ENCODE data around the gene ANKRD65. TPM values are rescaled to one million over a fixed set of nuclear protein-coding genes. Genes with fewer than 3 reads are reported as not detected.

Gene ANKRD65
- total RNA-seq = 1.7 and 2.9 TPM in 2 replicates

DNA sequence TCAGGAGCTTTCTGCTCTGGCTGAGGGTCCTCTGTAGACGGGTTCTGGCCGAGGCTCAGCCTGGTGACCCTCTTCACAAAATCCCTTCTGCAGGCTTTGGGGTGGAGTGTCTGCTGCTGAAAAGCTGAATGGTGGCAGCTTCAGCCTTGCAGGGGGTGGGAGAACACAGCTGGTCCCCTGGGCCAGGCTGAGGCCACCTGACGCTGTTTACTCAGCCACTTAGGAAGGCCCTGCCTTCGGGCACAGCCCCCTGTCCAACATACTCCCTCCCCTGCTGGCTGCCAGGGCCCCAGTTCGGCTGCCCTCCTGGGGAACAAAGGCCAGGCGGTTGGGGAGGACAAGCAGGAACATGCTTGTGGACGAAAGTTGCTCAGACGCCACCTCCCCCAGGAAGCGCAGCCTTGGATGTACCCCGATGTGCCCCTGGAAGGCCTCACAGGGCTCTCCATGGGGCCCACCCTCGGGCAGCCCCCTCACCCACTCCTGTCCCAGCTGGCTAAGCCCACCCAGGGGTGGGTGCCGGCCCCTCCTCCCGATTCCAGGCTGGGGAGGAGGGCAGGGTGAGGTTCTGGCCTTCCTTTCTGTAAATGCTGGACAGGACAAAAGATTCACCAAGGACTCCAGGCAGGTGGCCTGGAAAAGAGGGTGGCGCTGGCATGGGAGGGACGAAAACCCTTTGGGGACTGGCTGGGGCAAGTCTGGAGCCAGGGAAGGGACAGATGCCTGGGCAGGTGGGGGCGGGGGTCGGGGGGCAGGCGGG, at the start of gene ANKRD65:
ANKRD65 (minus strand) TSS at position 130 of the 760 bp plus-strand sequence. CDS start 271 bp downstream, outside the sequence.

DNA sequence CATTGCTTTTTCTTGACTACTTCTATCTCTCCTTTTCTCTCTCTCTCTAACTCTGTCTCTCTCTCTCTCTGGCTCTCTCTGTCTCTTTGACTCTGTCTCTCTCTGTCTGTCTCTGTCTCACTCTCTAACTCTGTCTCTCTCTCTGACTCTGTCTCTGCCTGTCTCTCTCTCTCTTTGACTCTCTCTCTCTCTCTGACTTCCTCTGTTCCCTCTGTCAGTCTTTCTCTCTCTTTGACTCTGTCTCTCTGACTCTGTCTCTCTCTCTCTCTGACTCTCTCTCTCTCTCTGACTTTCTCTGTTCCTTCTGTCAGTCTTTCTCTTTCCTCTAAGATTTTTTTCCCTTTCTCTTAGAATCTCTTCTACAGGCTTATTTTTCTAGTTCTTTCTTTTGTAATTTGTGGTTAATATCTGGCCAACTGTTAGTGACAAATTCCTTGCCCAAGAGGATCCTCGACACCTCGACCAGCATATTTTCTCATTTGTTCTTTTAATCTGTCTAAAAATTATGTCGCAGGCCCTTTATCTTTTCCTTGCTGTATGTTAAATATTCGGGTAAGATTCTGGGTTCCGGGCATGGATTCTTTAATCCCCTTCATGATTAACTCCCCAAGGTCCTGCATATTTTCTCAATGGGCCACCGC, 28.1 kb upstream of the ANKRD65 start, which contains the start of gene ATAD3C:
ATAD3C (plus strand) TSS at position 591 of the 641 bp plus-strand sequence. CDS start 995 bp downstream, outside the sequence.

DNA sequence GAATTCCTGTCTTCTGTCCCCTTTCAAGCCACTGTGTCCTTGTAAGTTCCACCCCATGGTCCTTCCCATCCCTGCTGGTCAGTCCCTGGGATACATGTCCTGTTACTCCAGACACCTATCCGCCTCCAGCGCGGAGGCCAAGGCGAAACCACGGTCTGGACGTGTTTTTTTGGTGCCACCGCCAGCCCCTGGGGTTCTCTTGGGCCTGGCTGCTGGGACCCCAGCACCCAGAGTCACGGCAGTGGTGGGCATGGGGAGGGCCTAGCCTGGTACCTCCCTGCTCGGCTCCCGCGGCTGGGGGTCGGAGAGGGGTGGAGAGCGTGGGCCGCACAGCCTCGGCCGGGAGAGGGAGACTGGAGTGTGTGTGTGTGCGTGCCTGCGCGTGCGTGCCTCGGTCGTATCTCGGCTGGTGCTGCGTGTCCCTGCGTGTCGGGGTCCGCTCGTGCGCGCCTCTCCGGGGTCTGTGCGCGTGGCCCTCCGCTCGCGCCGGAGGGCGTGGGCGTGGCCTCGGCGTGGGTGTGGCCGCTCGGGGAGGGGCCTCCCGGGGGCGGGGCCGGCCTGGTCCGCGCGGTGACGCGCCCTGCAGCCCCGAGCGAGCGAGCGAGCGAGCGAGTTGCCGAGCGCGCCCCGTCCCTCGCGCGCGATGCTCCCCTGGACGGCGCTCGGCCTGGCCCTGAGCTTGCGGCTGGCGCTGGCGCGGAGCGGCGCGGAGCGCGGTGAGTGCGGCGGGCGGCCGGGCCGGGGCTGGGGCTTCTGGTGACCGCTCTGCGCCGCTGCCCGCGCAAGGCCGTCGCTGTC, 14.2 kb upstream of the ANKRD65 start, which contains the start of gene VWA1:
VWA1 (plus strand) TSS at position 585 of the 798 bp plus-strand sequence; CDS start at position 644, 59 bp downstream.

DNA sequence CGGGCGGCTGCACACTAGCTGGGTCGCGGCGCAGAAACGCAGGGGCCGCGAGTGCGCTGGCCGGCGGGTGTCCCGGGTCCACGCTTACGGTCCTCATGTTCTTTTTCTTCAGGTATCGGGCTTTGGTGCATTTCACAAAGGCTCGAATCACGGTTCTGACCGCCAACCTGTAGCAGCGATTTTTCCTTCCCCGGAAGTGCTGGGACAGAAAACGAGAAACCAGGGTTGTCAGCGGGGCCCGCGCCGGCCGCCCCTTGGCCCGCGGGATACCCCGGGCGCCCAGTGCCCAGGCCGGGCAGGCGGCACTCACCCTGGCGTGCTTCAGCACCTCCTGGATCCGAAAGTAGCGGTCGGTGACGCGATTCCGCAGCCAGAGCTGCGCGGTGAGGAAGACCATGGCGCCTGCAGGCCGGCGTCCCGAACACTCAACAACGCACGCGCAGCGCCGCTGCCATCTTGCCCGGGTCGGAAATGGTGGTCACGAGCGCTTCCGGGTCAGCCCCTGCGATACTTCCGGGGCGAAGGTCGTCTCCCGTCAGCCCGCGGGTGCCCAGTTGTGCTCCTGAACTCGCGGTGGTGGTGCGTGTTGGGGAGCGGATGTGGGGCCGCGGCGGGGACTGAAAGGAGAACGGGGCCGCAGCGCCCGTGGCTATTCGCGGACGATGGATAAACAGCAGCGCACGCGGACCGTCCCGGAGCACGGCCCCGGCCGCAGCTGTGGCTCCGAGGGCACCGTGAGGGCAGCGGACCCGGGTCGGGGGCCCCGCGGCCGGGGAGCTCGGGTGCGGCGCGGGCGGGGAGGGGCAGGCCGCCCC, 14.0 kb downstream of the ANKRD65 start, which contains the start of gene MRPL20:
MRPL20 (minus strand) TSS at position 473 of the 815 bp plus-strand sequence; CDS start at position 397, 76 bp downstream.

DNA sequence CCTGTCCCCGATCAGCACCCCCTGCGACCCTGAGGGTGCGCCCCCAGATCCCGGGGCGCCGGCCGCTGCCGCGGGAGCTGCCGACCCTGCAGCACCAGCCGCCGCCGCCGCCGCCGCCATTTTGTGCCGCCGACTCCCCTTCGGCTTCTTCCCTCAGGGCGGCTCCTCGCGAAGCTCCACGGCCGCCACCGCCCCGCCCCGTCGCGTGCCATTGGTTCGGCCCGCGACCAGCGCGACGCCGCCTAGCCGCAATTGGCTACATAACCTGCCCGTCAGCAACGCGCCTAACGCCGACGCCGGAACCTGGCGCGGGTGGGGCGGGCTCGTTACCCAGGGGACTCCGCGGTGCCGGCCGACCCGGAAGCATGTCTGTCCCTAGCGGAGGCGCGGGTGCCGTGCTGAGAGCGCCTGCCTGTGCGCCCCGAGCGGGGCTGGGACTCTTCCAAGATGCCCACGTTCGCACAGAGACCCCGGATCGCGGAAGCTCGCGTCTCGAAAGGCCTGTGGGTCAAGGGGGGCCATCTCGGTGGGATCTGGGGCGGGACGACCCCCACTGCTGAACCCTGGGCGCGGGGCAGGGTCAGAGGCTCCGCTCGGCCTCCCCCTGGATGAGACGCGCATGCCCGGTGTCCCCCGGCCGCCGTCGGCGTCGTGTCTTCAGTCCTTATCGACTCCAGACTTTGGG, 21.7 kb downstream of the ANKRD65 start, which contains the start of gene CCNL2:
CCNL2 (minus strand) TSS at position 149 of the 685 bp plus-strand sequence; CDS start at position 120, 29 bp downstream.

DNA sequence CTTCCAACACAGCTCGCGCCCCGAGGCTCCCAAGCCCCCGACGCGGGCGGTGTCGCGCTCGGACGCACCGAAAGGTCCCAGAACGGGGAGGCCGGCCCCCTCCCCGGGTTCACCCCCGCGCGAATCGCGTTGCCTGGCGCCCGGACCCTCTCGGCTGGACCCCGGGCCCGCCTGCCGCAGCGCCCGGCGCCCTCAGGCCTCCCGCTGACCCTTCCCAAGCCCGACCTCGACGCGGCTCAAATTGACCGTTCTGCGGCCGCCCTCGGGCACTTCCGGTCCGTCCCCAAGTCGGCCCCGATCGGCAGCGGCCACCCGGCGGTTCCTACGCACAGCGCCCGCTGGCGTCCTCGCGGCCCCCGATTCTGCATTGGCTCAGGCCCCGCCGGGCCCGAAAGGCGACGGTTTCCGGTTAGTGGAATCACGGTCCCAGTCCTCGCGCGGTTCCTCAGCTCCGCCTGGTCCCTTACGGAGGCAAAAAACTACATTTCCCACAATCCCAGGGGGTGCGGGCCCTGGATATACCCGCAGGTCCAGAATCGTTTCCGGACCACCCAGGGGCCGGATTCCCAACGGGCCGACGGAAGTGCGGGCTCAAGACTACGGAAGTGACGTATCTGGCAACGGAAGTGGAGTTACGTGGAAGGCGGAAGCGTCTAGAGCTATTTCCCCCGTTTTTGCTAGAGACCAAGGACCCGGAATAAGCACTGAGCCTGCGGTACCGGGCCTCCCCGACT, 46.0 kb downstream of the ANKRD65 start, which contains the start of gene AURKAIP1:
AURKAIP1 (minus strand) TSS at position 279 of the 734 bp plus-strand sequence. CDS start 451 bp downstream, outside the sequence.

Other genes starting within 250 kb of the ANKRD65 start
- gene TTLL10, start 247.4 kb downstream of the ANKRD65 start, total RNA-seq = not detected in 2 replicates
- 0.32 and 0.39 TPM in 2 replicates for gene TNFRSF18, start 214.7 kb downstream of the ANKRD65 start, total RNA-seq
- gene TNFRSF4, start 207.1 kb downstream of the ANKRD65 start, total RNA-seq = 0.13 TPM in 1 of 2 replicates, not detected in the other
- 121 and 122 TPM in 2 replicates for gene SDF4, start 189.3 kb downstream of the ANKRD65 start, total RNA-seq
- 16.3 and 18.9 TPM in 2 replicates for gene B3GALT6, start 189.0 kb downstream of the ANKRD65 start, total RNA-seq
- gene C1QTNF12, start 174.6 kb downstream of the ANKRD65 start, total RNA-seq = 0.43 and 0.65 TPM in 2 replicates
- gene UBE2J2, start 147.4 kb downstream of the ANKRD65 start, total RNA-seq = 26.9 and 30.3 TPM in 2 replicates
- gene SCNN1D, start 140.8 kb downstream of the ANKRD65 start, total RNA-seq = 0.76 and 0.78 TPM in 2 replicates
- 19.2 and 24.7 TPM in 2 replicates for gene ACAP3, start 113.3 kb downstream of the ANKRD65 start, total RNA-seq
- 16.2 and 22.7 TPM in 2 replicates for gene PUSL1, start 112.7 kb downstream of the ANKRD65 start, total RNA-seq
- 43.3 and 46.8 TPM in 2 replicates for gene INTS11, start 96.6 kb downstream of the ANKRD65 start, total RNA-seq
- 10.3 and 12.6 TPM in 2 replicates for gene CPTP, start 96.5 kb downstream of the ANKRD65 start, total RNA-seq
- under 0.01 and 0.22 TPM in 2 replicates for gene TAS1R3, start 90.0 kb downstream of the ANKRD65 start, total RNA-seq
- gene DVL1, start 71.9 kb downstream of the ANKRD65 start, total RNA-seq = 30.4 and 31.7 TPM in 2 replicates
- gene MXRA8, start 62.7 kb downstream of the ANKRD65 start, total RNA-seq = 507 and 540 TPM in 2 replicates
- gene AURKAIP1, start 46.1 kb downstream of the ANKRD65 start, total RNA-seq = 60.2 and 63.8 TPM in 2 replicates
- 111 and 123 TPM in 2 replicates for gene CCNL2, start 21.9 kb downstream of the ANKRD65 start, total RNA-seq
- 96.8 and 105 TPM in 2 replicates for gene MRPL20, start 14.0 kb downstream of the ANKRD65 start, total RNA-seq
- 2.6 and 4.1 TPM in 2 replicates for gene VWA1, start 14.4 kb upstream of the ANKRD65 start, total RNA-seq
- gene ATAD3C, start 28.4 kb upstream of the ANKRD65 start, total RNA-seq = under 0.01 and 0.13 TPM in 2 replicates
- gene ATAD3B, start 50.5 kb upstream of the ANKRD65 start, total RNA-seq = 5.4 and 8.6 TPM in 2 replicates
- 7.9 and 21.6 TPM in 2 replicates for gene ATAD3A, start 90.9 kb upstream of the ANKRD65 start, total RNA-seq
- 2.2 and 3.2 TPM in 2 replicates for gene TMEM240, start 119.3 kb upstream of the ANKRD65 start, total RNA-seq
- gene SSU72, start 153.6 kb upstream of the ANKRD65 start, total RNA-seq = 54.5 TPM in 2 replicates
- gene FNDC10, start 178.9 kb upstream of the ANKRD65 start, total RNA-seq = 2.1 and 3.1 TPM in 2 replicates
- 35.7 and 37.9 TPM in 2 replicates for gene MIB2, start 194.2 kb upstream of the ANKRD65 start, total RNA-seq
- 0.52 TPM in 1 of 2 replicates, not detected in the other for gene MMP23B, start 210.9 kb upstream of the ANKRD65 start, total RNA-seq
- gene CDK11B, start 237.7 kb upstream of the ANKRD65 start, total RNA-seq = 8.2 and 8.5 TPM in 2 replicates